HCT116 (cell line): Measurements from ENCODE around the gene GRIN2A. TPM values are rescaled to one million over a fixed set of nuclear protein-coding genes. Genes with fewer than 3 reads are reported as not detected.

Experiments
- ATAC-seq: fragments of 200-7000 bp; cut with Tn5 transposase; 2 replicates; pipeline ENCODE4 v1.9.1; 2020; ENCODE audit warnings: mild to moderate bottlenecking, moderate library complexity
- BruUV-seq: library from RNA; stranded (reverse); fragments of 400-500 nt; replicated peaks from 2 replicates; lab custom pipeline; 2021; lab: Mats Ljungman, UMichigan
- CTCF ChIA-PET: fragments of 300-600 bp; sonication (Branson Sonifier 250); formaldehyde crosslinking; loops from one replicate; lab custom pipeline; 2021; ENCODE audit warnings: antibody characterized with exemption; lab: Charles Lee
- POLR2A ChIA-PET: fragments of 300-600, 350-600 bp; sonication (Branson Sonifier 250); formaldehyde crosslinking; loops from one replicate; lab custom pipeline; 2021; ENCODE audit warnings: antibody characterized with exemption; lab: Charles Lee
- RAD21 ChIA-PET, 2 experiments: fragments of 300-600 bp; sonication (Branson Sonifier 250); formaldehyde crosslinking; loops; one replicate each; lab custom pipeline; 2023; ENCODE audit warnings: low total read pairs in 2 of 2; ENCODE audit not compliant: uncharacterized antibody in 2 of 2, unreplicated experiment in 2 of 2, low non-redundant PET in 1 of 2; lab: Charles Lee
- DNase-seq: peaks from one replicate; pipeline ENCODE4 v3.0.0-alpha.2; 2010; ENCODE audit warnings: low read depth, low spot score
- H2AFZ ChIP-seq: fragments of 200-600 bp; shearing (Covaris generic), sonication (generic); 2 replicates; pipeline ENCODE4 v1.6.1; 2017; ENCODE audit warnings: low read depth, mixed run types, mixed read lengths, antibody characterized with exemption, low read length; ENCODE audit not compliant: poor library complexity, severe bottlenecking
- H3K27ac ChIP-seq: 2 replicates; pipeline ENCODE4 v1.5.1; 2012; ENCODE audit warnings: low read depth, low read length
- H3K27me3 ChIP-seq: fragments of 200-600 bp; sonication (generic); 2 replicates; pipeline ENCODE4 v1.6.1; 2016; ENCODE audit warnings: mixed run types, low read length, mixed read lengths; ENCODE audit not compliant: insufficient read depth
- H3K36me3 ChIP-seq, 2 experiments: fragments of 200-500 bp in 1 of 2; fragments of 200-600 bp in 1 of 2; sonication (Bioruptor generic) in 1 of 2; sonication (generic) in 1 of 2; 2 replicates each; pipeline versions ENCODE4 v1.5.1 to v1.6.1; 2014 to 2016; ENCODE audit warnings: low read length in 2 of 2, inconsistent platforms in 1 of 2, mixed read lengths in 1 of 2, mixed run types in 1 of 2; ENCODE audit not compliant: insufficient read depth in 2 of 2, control insufficient read depth in 1 of 2
- H3K4me1 ChIP-seq, 2 experiments: fragments of 200-600 bp in 1 of 2; sonication (generic) in 1 of 2; 2 replicates each; pipeline versions ENCODE4 v1.5.1 to v1.6.1; 2012 to 2017; ENCODE audit warnings: low read length in 2 of 2, inconsistent platforms in 1 of 2, mild to moderate bottlenecking in 1 of 2, mixed read lengths in 1 of 2, mixed run types in 1 of 2, moderate library complexity in 1 of 2; ENCODE audit not compliant: insufficient read depth in 2 of 2, control insufficient read depth in 1 of 2
- H3K4me2 ChIP-seq: fragments of 200-600 bp; sonication (generic); 2 replicates; pipeline ENCODE4 v1.6.1; 2017; ENCODE audit warnings: mixed run types, low read length, mixed read lengths
- H3K4me3 ChIP-seq, 2 experiments: fragments of 200-600 bp in 1 of 2; sonication (generic) in 1 of 2; replicated peaks in 1 of 2; 2 replicates each; pipeline ENCODE4 v1.5.1; 2011 to 2016; ENCODE audit warnings: low read length in 2 of 2, control low read depth in 1 of 2, low read depth in 1 of 2, mild to moderate bottlenecking in 1 of 2, mixed read lengths in 1 of 2, mixed run types in 1 of 2
- H3K79me2 ChIP-seq: fragments of 200-600 bp; sonication (generic); 2 replicates; pipeline ENCODE4 v1.6.1; 2017; ENCODE audit warnings: mild to moderate bottlenecking, mixed run types, low read length, moderate library complexity, mixed read lengths; ENCODE audit not compliant: insufficient read depth
- H3K9ac ChIP-seq: fragments of 200-600 bp; sonication (generic); 2 replicates; pipeline ENCODE4 v1.6.1; 2016; ENCODE audit warnings: low read length, mixed read lengths
- H3K9me2 ChIP-seq: fragments of 200-600 bp; sonication (generic), shearing (Covaris generic); 2 replicates; pipeline ENCODE4 v1.6.1; 2017; ENCODE audit warnings: mixed run types, mild to moderate bottlenecking, moderate library complexity; ENCODE audit not compliant: insufficient read depth
- H3K9me3 ChIP-seq, 2 experiments: fragments of 200-500 bp in 1 of 2; fragments of 200-600 bp in 1 of 2; sonication (Bioruptor generic) in 1 of 2; sonication (generic) in 1 of 2; 2 replicates each; pipeline ENCODE4 v1.6.1; 2014 to 2017; ENCODE audit warnings: low read length in 2 of 2, mixed read lengths in 2 of 2, inconsistent platforms in 1 of 2, low read depth in 1 of 2, mild to moderate bottlenecking in 1 of 2, mixed run types in 1 of 2, moderate library complexity in 1 of 2; ENCODE audit not compliant: control insufficient read depth in 1 of 2, insufficient read depth in 1 of 2
- H4K20me1 ChIP-seq: fragments of 200-600 bp; sonication (generic), shearing (Covaris generic); 2 replicates; pipeline ENCODE4 v1.6.1; 2017; ENCODE audit warnings: mixed run types, mild to moderate bottlenecking, moderate library complexity; ENCODE audit not compliant: insufficient read depth
- CBX3 ChIP-seq: IDR thresholded peaks from 2 replicates; pipeline ENCODE4 v1.6.1; 2012; ENCODE audit warnings: low read depth
- CTCF ChIP-seq, 3 experiments: fragments of 200-600 bp in 1 of 3; sonication (generic) in 1 of 3; IDR thresholded peaks in 2 of 3; conservative IDR thresholded peaks in 1 of 3; 2 replicates each; pipeline ENCODE4 v1.5.1; 2012 to 2017; ENCODE audit warnings: low read depth in 2 of 3, low read length in 2 of 3, antibody characterized with exemption in 1 of 3, borderline replicate concordance in 1 of 3, control low read depth in 1 of 3, mild to moderate bottlenecking in 1 of 3, mixed read lengths in 1 of 3, mixed run types in 1 of 3, moderate library complexity in 1 of 3; ENCODE audit not compliant: insufficient read depth in 1 of 3
- EGR1 ChIP-seq: IDR thresholded peaks from 2 replicates; pipeline ENCODE4 v1.6.1; 2012; ENCODE audit warnings: low read depth
- EZH2 ChIP-seq: fragments of 200-600 bp; sonication (generic); IDR thresholded peaks from 2 replicates; pipeline ENCODE4 v1.6.1; 2017; ENCODE audit warnings: antibody characterized with exemption, mixed run types
- POLR2AphosphoS5 ChIP-seq: IDR thresholded peaks from 2 replicates; pipeline ENCODE4 v1.6.1; 2011; ENCODE audit warnings: mild to moderate bottlenecking, low read depth, low read length, moderate library complexity
- REST ChIP-seq: IDR thresholded peaks from 2 replicates; pipeline ENCODE4 v1.6.1; 2012; ENCODE audit warnings: low read depth
- SIN3A ChIP-seq: IDR thresholded peaks from 2 replicates; pipeline ENCODE4 v1.6.1; 2012; ENCODE audit warnings: low read depth
- SP1 ChIP-seq: IDR thresholded peaks from 2 replicates; pipeline ENCODE4 v1.6.1; 2012; ENCODE audit warnings: low read depth
- SRF ChIP-seq: IDR thresholded peaks from 2 replicates; pipeline ENCODE4 v1.6.1; 2012; ENCODE audit warnings: low read depth
- TCF7L2 ChIP-seq: IDR thresholded peaks from 2 replicates; pipeline ENCODE4 v1.7.0; 2011; ENCODE audit warnings: borderline replicate concordance, inconsistent platforms; ENCODE audit not compliant: insufficient read depth, insufficient read length; ENCODE audit errors: extremely low read depth
- YY1 ChIP-seq: IDR thresholded peaks from 2 replicates; pipeline ENCODE4 v1.6.1; 2011; ENCODE audit warnings: low read length, low read depth, moderate library complexity, mild to moderate bottlenecking; ENCODE audit not compliant: insufficient replicate concordance; ENCODE audit errors: extremely low read depth
- ZBTB33 ChIP-seq: IDR thresholded peaks from 2 replicates; pipeline ENCODE4 v1.6.1; 2011; ENCODE audit warnings: mild to moderate bottlenecking, low read length, moderate library complexity; ENCODE audit not compliant: insufficient replicate concordance; ENCODE audit errors: extremely low read depth
- ZFX ChIP-seq: fragments of 450-650 bp; IDR thresholded peaks from 2 replicates; pipeline ENCODE4 v1.6.1; 2017
- ZNF274 ChIP-seq: fragments of 200-500 bp; sonication (Bioruptor generic); IDR thresholded peaks from 2 replicates; pipeline ENCODE4 v1.6.1; 2014; ENCODE audit warnings: mild to moderate bottlenecking, low read depth, low read length, inconsistent platforms
- intact Hi-C: fragments of 100-400 bp; cut with micrococcal nuclease; formaldehyde crosslinking; loops from 2 replicates; pipeline ENCODE4 v1.10.0; 2022
- total RNA-seq: library from RNA; stranded (reverse); gene quantifications from one replicate; pipeline ENCODE4 v1.2.1, GENCODE V29; 2021; ENCODE audit not compliant: unreplicated experiment

GRIN2A gene
- total RNA-seq, 1 experiment from 2014 or later, result 0.02 TPM

GRCh38 chr16:9908613-9909012 lies 273.6 kb downstream of the GRIN2A start:
- Histone ChIP-seq H4K20me1 (no peaks in the 10 kb centered on the region), H3K9me3 (no peaks in the 10 kb centered on the region), H3K36me3 (no peaks in the 10 kb centered on the region), H3K4me2 (no peak overlapping the region), H3K9ac (no peak overlapping the region), H3K9me2 (no peaks in the 10 kb centered on the region)
- RAD21 ChIA-PET, result no interaction called here
- POLR2A ChIA-PET, result no interaction called here
- TF ChIP-seq ZBTB33 (no peak), POLR2AphosphoS5 (no peak), ZNF274 (no peak), SP1 (no peak), ZFX (no peak), YY1 (no peak), CTCF (IDR thresholded peaks at IDR 0.05 in 2 of 3, conservative IDR thresholded peaks at IDR 0.05 in 1 of 3; ENCODE audit: borderline replicate concordance in 1 of 3, insufficient read depth in 1 of 3, low read depth in 2 of 3, low read length in 2 of 3) (no peak), SRF (no peak), EGR1 (no peak), EZH2 (no peak), REST (no peak), TCF7L2 (no peak), SIN3A (no peak), CBX3 (no peak)
- TF ChIP-seq, all 23 proteins: peak for 0
- H3K27ac ChIP-seq, result no peak overlapping the region
- ATAC-seq (no peak), DNase-seq (no peak)
- no TSS peak for BruUV-seq
- CTCF ChIA-PET, result no interaction called here
- intact Hi-C loops, result no loop called here
- H2AFZ ChIP-seq, result no peak overlapping the region
- H3K79me2 ChIP-seq, result no peaks in the 10 kb centered on the region
- peaks cover 13% of the 10 kb centered on the region; the same call in 1 of the 2 replicates for H3K27me3 ChIP-seq
- no peaks in the 10 kb centered on the region for H3K4me1 ChIP-seq
- no peak overlapping the region for H3K4me3 ChIP-seq
